Peyer's patch (tissue), 4 donors: ENCODE results near the gene CR1L. TPM values are rescaled to one million over a fixed set of nuclear protein-coding genes. Genes with fewer than 3 reads are reported as not detected.
"Not testable (repeated sequence)": the region's sequence is repeated elsewhere in the genome, so short reads cannot be mapped to it uniquely, and the experiment has no call there.

Experiments
- DNase-seq, 3 donors: peaks; one replicate each; pipeline ENCODE4 v3.0.0-alpha.2; 2017 to 2019
- H3K27ac ChIP-seq, 4 donors: fragments of 200-600 bp; sonication (generic); one replicate each; pipeline ENCODE4 v1.5.1; 2016 to 2019
- H3K27me3 ChIP-seq, 2 donors: fragments of 200-600 bp; sonication (generic); one replicate each; pipeline ENCODE4 v1.5.1; 2019
- H3K36me3 ChIP-seq, 3 donors: fragments of 200-600 bp; sonication (generic); one replicate each; pipeline ENCODE4 v1.5.1; 2016 to 2019
- H3K4me1 ChIP-seq, 4 donors: fragments of 200-600 bp; sonication (generic); one replicate each; pipeline ENCODE4 v1.5.1; 2016 to 2019
- H3K4me3 ChIP-seq, 4 donors: fragments of 200-600 bp; sonication (generic); 1 replicate in 3 of 4; 2 replicates in 1 of 4; pipeline ENCODE4 v1.5.1; 2016 to 2019; ENCODE audit warnings: mild to moderate bottlenecking in 1 of 4
- H3K9me3 ChIP-seq, 4 donors: fragments of 200-600 bp; sonication (generic); one replicate each; pipeline ENCODE4 v1.5.1; 2016 to 2019; ENCODE audit warnings: mild to moderate bottlenecking in 1 of 4
- POLR2A ChIP-seq, 2 donors: fragments of 450-650 bp; IDR thresholded peaks; one replicate each; pipeline ENCODE4 v1.5.1; 2017; ENCODE audit warnings: antibody characterized with exemption in 2 of 2, mild to moderate bottlenecking in 2 of 2, moderate library complexity in 2 of 2
- total RNA-seq, 4 donors: library from RNA; depleted of rRNA; stranded (reverse); fragments of >200 nt; gene quantifications; one replicate each; pipeline ENCODE4 v1.1.0, GENCODE V29; 2016
- TF ChIP-seq, protein P1 (sequence below), 6 experiments: fragments of 450-650 bp in 4 of 6; fragments of 200-600 bp in 2 of 6; sonication (generic) in 1 of 6; IDR thresholded peaks; one replicate each; pipeline ENCODE4 v1.5.1; 2017 to 2019; ENCODE audit warnings: antibody characterized with exemption in 6 of 6, mild to moderate bottlenecking in 3 of 6, moderate library complexity in 1 of 6

The CR1L gene
- total RNA-seq, 4 donors from 2014 or later: not detected

DNA sequence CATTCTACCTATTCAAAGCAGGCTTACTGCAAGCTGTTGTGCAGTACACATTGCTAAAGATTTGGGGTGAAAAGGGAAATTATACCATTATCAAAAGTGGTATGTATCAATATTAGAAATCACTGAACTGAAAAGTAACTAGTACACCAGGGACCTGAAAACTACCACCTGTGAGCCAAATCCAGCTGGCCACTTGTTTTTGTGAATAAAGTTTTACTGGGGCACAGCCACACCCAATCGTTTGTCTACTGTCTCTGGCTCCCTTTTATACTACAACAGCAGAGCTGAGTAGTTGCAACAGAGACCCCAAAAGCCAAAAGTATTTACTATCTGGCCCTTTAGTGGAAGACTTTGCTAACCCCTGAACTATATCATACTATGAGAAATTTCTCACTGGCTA lies 13.8 kb upstream of the CR1L start:
- H3K4me3 ChIP-seq: no peak overlapping the region
- TF ChIP-seq POLR2A (IDR thresholded peaks at IDR 0.05): no peak
- TF ChIP-seq, protein P1, sequence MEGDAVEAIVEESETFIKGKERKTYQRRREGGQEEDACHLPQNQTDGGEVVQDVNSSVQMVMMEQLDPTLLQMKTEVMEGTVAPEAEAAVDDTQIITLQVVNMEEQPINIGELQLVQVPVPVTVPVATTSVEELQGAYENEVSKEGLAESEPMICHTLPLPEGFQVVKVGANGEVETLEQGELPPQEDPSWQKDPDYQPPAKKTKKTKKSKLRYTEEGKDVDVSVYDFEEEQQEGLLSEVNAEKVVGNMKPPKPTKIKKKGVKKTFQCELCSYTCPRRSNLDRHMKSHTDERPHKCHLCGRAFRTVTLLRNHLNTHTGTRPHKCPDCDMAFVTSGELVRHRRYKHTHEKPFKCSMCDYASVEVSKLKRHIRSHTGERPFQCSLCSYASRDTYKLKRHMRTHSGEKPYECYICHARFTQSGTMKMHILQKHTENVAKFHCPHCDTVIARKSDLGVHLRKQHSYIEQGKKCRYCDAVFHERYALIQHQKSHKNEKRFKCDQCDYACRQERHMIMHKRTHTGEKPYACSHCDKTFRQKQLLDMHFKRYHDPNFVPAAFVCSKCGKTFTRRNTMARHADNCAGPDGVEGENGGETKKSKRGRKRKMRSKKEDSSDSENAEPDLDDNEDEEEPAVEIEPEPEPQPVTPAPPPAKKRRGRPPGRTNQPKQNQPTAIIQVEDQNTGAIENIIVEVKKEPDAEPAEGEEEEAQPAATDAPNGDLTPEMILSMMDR (IDR thresholded peaks at IDR 0.05): no peak
- no peaks in the 10 kb centered on the region for H3K36me3 ChIP-seq
- DNase-seq: no peak
- H3K4me1 ChIP-seq: no peaks in the 10 kb centered on the region
- no peaks in the 10 kb centered on the region for H3K9me3 ChIP-seq
- no peaks in the 10 kb centered on the region for H3K27me3 ChIP-seq
- H3K27ac ChIP-seq: no peak overlapping the region

DNA sequence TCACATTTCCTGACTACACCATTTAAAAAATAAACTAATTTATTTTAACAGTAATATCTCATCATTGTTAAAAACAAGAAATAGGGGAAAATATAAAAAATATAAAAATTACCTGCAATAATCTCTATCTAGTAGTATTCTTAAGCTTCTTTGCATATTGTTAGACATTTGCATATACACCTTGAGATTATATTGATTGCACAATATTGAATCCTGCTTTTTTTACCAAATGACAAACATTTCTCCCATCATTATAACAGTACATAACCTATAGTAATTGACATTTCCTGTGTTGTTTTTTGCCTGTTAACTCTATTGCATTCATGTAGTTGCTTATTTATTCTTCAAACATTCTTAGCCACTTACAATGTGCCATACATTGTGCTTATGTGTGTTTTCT lies 11.7 kb upstream of the CR1L start:
- Histone ChIP-seq H3K4me3 (no peak overlapping the region), H3K27me3 (no peaks in the 10 kb centered on the region), H3K4me1 (no peaks in the 10 kb centered on the region), H3K27ac (no peak overlapping the region), H3K36me3 (no peaks in the 10 kb centered on the region), H3K9me3 (no peaks in the 10 kb centered on the region)
- no peak for TF ChIP-seq POLR2A (IDR thresholded peaks at IDR 0.05)
- TF ChIP-seq, protein P1 (IDR thresholded peaks at IDR 0.05): no peak
- DNase-seq: no peak

DNA sequence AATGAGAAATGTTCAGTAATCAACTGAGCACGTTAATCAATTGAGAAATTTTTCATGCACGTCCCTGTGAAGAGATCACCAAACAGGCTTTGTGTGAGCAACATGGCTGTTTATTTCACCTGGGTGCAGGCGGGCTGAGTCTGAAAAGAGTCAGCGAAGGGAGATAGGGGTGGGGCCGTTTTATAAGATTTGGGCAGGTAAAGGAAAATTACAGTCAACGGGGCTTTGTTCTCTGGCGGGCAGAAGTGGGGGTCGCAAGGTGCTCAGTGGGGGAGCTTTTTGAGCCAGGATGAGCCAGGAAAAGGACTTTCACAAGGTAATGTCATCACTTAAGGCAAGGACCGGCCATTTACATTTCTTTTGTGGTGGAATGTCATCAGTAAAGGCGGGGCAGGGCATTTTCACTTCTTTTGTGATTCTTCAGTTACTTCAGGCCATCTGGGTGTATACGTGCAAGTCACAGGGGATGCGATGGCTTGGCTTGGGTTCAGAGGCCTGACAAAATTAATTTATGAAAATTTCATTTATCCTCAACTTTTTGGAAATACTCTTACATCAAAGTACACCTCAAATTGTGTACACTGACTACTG lies 11.1 kb upstream of the CR1L start:
- H3K36me3 ChIP-seq, DNase-seq, H3K4me1 ChIP-seq, H3K4me3 ChIP-seq, H3K9me3 ChIP-seq, H3K27ac ChIP-seq, H3K27me3 ChIP-seq: not testable (repeated sequence)

DNA sequence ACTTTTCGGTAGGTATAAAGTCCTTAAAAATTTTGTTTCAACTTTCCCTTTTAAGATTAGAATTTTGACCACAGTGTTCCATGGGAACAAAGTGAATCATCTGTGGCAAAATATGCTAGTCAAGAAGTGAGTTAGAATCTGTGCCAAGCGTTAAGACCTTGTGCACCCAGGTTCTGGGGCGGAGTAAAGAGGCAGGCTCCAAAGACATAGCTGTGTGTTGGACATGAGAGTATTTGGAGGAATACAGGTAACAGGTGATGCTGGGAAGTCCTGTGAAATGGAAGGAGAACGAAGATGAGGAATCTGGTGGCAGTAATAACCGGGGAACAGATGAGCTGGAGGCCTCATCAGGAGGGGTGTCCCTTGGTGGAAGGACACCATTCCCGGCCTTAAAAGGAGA lies 10.6 kb upstream of the CR1L start:
- H3K27me3 ChIP-seq, DNase-seq, H3K27ac ChIP-seq, H3K9me3 ChIP-seq, H3K36me3 ChIP-seq, H3K4me1 ChIP-seq, H3K4me3 ChIP-seq: not testable (repeated sequence)

DNA sequence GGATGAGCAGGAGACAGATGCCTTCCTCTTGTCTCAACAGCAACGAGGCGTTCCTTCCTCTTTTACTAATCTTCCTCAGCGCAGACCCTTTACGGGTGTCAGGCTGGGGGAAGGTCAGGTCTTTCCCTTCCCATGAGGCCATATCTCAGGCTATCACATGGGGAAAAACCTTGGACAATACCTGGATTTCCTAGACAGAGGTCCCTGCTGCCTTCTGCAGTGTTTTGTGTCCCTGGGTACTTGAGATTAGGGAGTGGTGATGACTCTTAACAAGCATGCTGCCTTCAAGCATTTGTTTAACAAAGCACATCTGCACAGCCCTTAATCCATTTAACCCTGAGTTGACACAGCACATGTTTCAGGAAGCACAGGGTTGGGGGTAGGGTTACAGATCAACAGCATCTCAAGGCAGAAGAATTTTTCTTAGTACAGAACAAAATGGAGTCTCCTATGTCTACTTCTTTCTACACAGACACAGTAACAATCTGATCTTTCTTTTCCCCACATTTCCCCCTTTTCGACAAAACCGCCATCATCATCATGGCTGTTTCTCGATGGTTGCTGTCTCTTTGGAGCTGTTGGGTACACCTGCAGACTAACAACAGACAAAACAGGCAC lies 9.3 kb upstream of the CR1L start:
- not testable (repeated sequence) for H3K27me3 ChIP-seq, H3K27ac ChIP-seq, DNase-seq, H3K4me1 ChIP-seq, H3K9me3 ChIP-seq, H3K4me3 ChIP-seq, H3K36me3 ChIP-seq

DNA sequence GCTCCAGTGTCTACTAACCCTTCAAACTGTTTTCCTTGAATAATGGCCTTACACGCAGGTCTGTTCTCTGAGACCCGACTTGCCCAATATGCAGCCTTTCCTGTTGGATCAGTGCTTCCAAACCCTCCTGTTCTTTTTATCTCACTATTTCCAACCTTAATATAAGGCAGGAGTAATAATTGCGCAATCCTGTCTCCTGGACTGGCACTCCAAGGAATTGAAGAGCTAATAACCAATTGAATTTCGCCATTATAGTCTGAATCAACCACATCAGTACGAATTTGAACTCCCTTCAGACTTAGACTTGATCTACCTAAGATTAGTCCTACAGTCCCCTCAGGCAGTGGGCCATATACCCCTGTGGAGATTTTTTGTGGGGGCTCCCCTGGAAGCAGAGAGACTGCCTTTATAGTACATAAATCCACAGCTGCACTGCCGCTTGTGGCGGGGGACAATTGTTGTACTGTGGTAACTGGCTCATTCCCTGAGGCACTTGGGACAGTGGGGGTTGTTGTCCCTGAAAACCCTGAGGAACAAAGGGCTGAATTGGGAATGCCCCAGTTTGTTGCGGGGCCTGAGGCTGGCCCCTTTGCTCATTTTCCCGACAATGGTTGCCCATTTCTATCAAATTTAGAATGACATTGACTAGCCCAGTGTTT lies 6.3 kb upstream of the CR1L start:
- H3K27me3 ChIP-seq, H3K4me1 ChIP-seq: not testable (repeated sequence)

DNA sequence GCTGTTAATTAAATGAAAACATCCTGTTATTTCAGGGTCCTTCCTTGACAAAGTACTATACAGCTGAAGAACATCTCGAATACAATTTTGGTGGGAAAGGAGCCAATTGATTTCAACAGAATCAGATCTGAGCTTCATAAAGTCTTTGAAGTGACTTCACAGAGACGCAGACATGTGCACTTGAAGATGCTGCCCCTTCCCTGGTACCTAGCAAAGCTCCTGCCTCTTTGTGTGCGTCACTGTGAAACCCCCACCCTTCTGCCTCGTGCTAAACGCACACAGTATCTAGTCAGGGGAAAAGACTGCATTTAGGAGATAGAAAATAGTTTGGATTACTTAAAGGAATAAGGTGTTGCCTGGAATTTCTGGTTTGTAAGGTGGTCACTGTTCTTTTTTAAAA lies 5.6 kb upstream of the CR1L start:
- H3K36me3 ChIP-seq: not testable (repeated sequence)

More for the DNA sequence above, 6.3 kb upstream of the CR1L start:
- not testable (repeated sequence) for H3K9me3 ChIP-seq, H3K27ac ChIP-seq, H3K4me3 ChIP-seq, H3K36me3 ChIP-seq, DNase-seq

DNA sequence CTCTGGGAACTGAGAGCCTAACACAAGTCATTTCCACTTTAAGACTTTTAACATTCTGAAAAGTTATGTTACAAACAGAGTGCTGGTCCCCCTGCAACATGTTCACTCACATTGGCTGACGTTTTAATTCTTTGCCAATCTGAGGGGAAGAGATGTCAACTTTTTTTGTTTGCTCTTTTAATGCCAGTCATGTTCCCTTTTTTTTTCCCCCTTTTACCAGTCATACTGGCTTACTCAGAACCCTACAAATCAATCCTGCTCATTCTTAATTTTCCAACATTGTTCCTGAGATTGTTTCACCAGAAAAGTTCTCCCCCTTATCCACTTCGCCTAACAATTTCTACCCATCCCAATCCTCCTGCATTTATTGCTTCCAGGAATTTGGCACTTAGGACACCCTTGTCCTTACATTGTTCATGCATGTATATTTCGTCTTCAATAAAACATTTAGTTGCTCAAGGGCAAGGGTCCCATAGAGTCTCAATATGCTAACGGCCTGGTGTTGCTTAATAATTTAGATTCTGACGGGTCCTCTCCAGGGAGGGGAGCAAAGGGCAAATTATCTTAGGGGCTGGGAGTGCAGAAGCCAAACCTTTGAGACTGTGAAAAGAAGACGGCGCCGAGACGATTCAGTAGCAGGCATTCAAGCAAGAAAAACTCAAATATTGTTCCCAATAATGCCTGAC lies 624 bp upstream of the CR1L start:
- H3K27ac ChIP-seq: no peak overlapping the region
- H3K36me3 ChIP-seq: no peaks in the 10 kb centered on the region
- H3K4me3 ChIP-seq: peak overlapping the region; percentile 19 to 53 (median 52)
- H3K9me3 ChIP-seq: no peaks in the 10 kb centered on the region
- TF ChIP-seq, protein P1 (IDR thresholded peaks at IDR 0.05): no peak
- no peak for TF ChIP-seq POLR2A (IDR thresholded peaks at IDR 0.05)
- DNase-seq: no peak
- H3K4me1 ChIP-seq: peaks cover 0 to 5% (median 0%) of the 10 kb centered on the region in 4 donors
- no peaks in the 10 kb centered on the region for H3K27me3 ChIP-seq

More for the DNA sequence above, 5.6 kb upstream of the CR1L start:
- H3K4me1 ChIP-seq, H3K9me3 ChIP-seq, H3K27me3 ChIP-seq, H3K27ac ChIP-seq, H3K4me3 ChIP-seq, DNase-seq: not testable (repeated sequence)
